GM12873 (cell line): ENCODE data around the gene NIPAL3.

ENCODE experiments used
- TF ChIP-seq, protein P1 (sequence below): IDR thresholded peaks from 2 replicates; pipeline ENCODE4 v1.5.1; 2012; ENCODE audit warnings: low read depth, mild to moderate bottlenecking, moderate library complexity, low read length, control low read depth; ENCODE audit not compliant: insufficient read depth; ENCODE audit errors: missing control alignments

NIPAL3 gene

DNA sequence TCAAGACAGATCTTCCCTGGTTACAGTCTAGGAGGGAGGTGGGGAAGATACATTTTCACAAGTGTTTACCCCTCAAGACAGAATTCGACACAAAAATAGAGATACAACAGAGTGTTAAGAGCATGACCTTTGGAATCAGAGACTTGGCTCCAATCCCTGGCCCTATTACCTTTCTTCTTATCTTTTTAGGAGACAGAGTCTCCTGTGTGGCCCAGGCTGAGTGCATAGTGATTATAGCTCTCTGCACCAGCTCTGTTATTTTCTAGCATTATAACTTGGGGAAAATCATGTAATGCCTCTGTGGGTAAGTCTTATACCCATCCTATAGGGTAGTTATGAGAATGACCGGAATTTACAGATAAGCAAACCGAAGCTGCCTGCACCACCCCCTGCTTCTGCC, 9.8 kb downstream of the NIPAL3 start:
- TF ChIP-seq, protein P1, sequence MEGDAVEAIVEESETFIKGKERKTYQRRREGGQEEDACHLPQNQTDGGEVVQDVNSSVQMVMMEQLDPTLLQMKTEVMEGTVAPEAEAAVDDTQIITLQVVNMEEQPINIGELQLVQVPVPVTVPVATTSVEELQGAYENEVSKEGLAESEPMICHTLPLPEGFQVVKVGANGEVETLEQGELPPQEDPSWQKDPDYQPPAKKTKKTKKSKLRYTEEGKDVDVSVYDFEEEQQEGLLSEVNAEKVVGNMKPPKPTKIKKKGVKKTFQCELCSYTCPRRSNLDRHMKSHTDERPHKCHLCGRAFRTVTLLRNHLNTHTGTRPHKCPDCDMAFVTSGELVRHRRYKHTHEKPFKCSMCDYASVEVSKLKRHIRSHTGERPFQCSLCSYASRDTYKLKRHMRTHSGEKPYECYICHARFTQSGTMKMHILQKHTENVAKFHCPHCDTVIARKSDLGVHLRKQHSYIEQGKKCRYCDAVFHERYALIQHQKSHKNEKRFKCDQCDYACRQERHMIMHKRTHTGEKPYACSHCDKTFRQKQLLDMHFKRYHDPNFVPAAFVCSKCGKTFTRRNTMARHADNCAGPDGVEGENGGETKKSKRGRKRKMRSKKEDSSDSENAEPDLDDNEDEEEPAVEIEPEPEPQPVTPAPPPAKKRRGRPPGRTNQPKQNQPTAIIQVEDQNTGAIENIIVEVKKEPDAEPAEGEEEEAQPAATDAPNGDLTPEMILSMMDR: no peak

DNA sequence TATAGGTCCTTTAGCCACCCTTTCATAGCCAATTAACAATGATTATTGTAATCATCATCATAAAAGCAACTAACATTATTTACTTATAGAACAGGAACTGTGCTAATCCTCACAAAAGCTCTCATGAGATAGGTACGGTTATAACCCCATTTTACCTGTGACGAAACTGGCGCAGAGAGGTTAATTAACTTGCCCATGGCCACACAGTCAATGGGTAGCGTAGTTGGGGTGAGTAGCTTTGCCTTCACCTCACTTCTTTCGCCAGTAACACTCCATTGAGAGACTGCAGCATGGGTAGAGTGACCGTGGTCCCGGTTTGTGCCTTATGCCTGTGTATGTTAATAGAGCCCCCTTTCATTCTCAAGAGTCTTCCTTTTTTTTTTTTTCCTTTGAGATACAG, 10.3 kb downstream of the NIPAL3 start:
- TF ChIP-seq, protein P1: no peak

DNA sequence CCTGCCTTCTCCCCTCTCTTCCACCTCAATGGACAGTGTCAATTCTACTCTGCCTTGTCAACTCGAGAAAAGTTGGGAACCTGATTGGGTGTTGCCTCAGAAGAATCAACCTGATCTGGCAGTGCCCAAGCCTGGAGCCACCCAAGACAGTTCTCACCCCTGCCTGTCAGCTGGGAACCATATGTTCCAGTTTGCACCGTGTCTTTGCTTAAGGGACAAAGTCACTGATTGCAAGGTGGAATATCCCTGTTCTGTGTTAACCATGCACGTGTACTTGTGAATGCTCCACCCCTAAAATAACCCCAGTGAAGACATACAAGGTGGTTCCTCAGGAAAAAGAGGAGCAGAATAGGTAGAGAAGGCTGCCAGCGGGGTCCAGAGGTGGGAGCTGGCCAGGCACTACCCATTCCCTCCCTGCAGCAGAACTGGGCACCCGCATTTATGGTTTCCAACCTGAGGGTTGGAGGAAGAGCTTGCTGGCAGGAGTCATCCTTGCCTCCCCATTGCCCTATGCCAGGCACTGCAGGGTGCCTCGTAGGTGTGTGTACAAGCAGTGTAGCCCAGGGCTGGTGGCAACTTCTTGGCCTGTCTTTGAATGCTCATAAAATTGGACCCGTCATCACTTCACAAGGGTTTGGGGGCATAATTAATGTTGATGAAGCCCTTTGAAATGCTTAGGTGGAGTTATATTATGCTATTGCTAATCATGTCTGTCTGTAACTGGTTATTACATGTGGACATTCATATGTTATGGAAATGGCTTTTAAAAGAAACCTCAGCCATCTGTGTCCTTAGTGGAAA, 11.3 kb downstream of the NIPAL3 start:
- TF ChIP-seq, protein P1: no peak

DNA sequence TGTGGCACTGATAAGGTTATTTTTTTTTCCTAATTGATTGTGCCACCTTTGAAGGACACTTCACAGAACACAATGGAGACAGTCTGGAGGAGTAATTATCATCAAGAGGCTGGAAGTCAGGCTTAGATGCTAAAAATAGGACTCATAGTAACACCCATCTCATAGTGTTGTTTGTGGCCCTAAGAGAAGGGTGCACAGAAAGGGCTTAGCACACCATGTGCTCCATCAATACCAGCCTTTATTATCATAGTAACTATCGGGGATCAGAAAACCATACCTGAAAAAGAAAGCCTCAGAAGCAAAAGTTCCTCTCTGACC, 11.9 kb downstream of the NIPAL3 start:
- TF ChIP-seq, protein P1: no peak

DNA sequence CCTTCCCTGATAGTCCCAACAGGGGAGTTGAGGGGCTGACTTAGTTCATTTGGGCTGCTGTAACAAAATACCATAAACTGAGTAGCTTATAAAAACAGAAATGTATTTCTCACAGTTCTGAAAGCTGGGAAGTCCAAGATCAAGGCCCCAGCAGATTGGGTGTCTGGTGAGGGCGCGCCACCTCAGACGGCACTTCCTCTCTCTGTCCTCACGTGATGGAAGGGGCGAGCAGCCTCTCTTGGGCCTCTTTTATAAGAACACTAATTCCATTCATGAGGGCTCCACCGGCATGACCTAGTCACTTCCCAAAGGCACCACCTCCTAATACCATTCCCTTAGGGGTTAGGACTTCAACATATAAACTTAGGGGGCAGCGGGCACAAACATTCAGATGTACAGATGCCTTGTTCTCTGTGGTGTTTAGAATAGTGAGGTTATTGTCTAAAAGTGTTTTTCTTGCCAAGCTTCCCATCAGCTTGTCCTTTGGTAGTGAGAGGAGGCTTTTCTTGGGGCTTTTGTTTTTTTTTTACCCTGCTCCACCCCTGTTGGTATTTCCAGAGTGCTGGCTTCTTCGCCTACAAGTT, 20.3 kb downstream of the NIPAL3 start:
- TF ChIP-seq, protein P1: no peak

DNA sequence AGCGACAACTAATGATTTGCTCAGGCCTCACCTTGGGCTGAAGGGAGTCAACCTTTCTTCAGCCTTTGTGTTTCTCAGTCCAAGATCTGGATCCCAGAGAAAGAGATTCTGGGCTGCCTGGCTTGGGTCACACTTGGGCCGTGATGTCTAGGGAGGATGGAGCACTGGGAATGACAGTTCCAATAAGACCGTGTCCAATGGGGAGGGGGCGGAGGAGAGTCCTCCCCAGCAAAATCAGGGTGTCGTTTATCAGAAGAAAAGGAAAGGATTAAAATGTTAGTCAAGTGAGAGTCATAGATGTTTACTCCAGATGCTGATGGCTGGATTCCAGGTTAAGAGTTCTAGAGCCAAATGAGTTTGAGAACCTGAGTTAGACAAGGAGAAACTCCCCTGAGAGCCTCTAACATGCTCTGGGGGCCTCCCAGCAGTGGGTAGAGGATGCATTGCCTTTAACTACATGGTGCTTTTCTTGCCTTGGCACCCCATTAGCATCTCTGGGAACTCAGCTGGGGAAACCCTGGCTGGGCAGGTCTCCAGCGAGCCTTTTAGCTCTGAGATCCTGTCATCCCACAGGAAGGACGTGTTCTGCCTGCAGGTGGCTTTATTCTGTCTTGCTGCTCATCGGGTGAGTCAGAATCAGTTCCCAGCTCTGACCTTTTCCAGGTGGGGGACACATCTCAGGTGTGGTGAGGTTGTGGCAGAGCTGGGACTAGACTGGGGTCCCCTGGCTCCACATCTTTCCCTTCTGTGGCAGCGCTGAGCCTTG, 22.2 kb downstream of the NIPAL3 start:
- TF ChIP-seq, protein P1: no peak

DNA sequence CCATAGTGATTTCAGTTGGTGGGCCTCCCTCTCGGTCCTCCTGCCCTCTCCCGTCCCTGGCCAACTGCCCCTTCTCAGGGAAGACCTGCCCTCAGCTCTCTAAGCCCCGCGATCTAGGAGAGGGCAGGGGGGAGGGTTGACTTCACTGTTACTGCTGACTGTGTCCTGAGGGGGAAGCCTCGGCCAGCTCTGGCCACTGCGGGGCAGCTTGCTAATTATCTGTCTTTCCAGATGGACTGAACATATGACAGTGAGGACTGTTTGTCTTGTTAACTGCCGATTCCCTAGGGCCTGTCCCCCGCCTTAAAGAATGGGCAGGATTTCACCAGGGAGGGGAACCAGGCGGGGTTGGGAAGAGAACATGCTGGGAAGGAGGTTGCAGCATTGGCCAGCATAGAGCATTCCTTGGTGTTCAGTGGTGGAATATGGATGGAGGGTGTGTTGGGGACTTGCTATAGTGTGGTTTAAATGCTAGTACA, 22.9 kb downstream of the NIPAL3 start:
- TF ChIP-seq, protein P1: no peak
